GM23338 (cell line): ENCODE measurements around the gene NRG3. TPM values are rescaled to one million over a fixed set of nuclear protein-coding genes. Genes with fewer than 3 reads are reported as not detected.

Source experiments
- ATAC-seq: fragments of 200-7000 bp; cut with Tn5 transposase; 3 replicates; pipeline ENCODE4 v1.9.1; 2020
- DNase-seq: peaks from one replicate; pipeline ENCODE4 v3.0.0-alpha.2; 2015; ENCODE audit warnings: low spot score
- H2AFZ ChIP-seq: fragments of 200-600 bp; sonication (generic); 2 replicates; pipeline ENCODE4 v1.8.0; 2016; ENCODE audit warnings: antibody characterized with exemption, mild to moderate bottlenecking, moderate library complexity
- H3F3A ChIP-seq: fragments of 200-600 bp; sonication (generic); replicated peaks from 2 replicates; pipeline ENCODE4 v1.8.0; 2017; ENCODE audit warnings: antibody characterized with exemption, mixed run types, low read depth
- H3K27ac ChIP-seq: fragments of 200-600 bp; sonication (generic); 2 replicates; pipeline ENCODE4 v1.6.1; 2016; ENCODE audit warnings: low read depth
- H3K27me3 ChIP-seq: fragments of 200-600 bp; sonication (generic); 2 replicates; pipeline ENCODE4 v1.8.0; 2016; ENCODE audit warnings: mild to moderate bottlenecking, mixed run types, moderate library complexity; ENCODE audit not compliant: insufficient read depth
- H3K36me3 ChIP-seq: fragments of 200-600 bp; sonication (generic); 2 replicates; pipeline ENCODE4 v1.8.0; 2016; ENCODE audit warnings: mild to moderate bottlenecking; ENCODE audit not compliant: insufficient read depth
- H3K4me1 ChIP-seq: fragments of 200-600 bp; sonication (generic); 2 replicates; pipeline ENCODE4 v1.8.0; 2016; ENCODE audit warnings: mild to moderate bottlenecking, moderate library complexity; ENCODE audit not compliant: insufficient read depth
- H3K4me2 ChIP-seq: fragments of 200-600 bp; sonication (generic); 2 replicates; pipeline ENCODE4 v1.7.1; 2017; ENCODE audit warnings: mixed run types
- H3K4me3 ChIP-seq: fragments of 200-600 bp; sonication (generic); 2 replicates; pipeline ENCODE4 v1.6.1; 2016; ENCODE audit warnings: mixed run types
- H3K79me2 ChIP-seq: fragments of 200-600 bp; sonication (generic); replicated peaks from 2 replicates; pipeline ENCODE4 v1.8.0; 2017; ENCODE audit warnings: mild to moderate bottlenecking; ENCODE audit not compliant: insufficient read depth
- H3K9me2 ChIP-seq: fragments of 200-600 bp; sonication (generic); 2 replicates; pipeline ENCODE4 v1.8.0; 2017; ENCODE audit not compliant: insufficient read depth
- H4K20me1 ChIP-seq: fragments of 200-600 bp; sonication (generic); replicated peaks from 2 replicates; pipeline ENCODE4 v1.8.0; 2017; ENCODE audit warnings: mild to moderate bottlenecking; ENCODE audit not compliant: insufficient read depth
- H3K27ac Mint-ChIP-seq: 2 replicates; pipeline ENCODE4 v1.8.0; 2020; ENCODE audit warnings: inconsistent platforms, mild to moderate bottlenecking, moderate library complexity, mixed read lengths
- H3K27me3 Mint-ChIP-seq: 3 replicates; pipeline ENCODE4 v1.8.0; 2022; ENCODE audit warnings: low read depth, mild to moderate bottlenecking, moderate library complexity, mixed read lengths, inconsistent platforms; ENCODE audit not compliant: insufficient read depth, poor library complexity
- H3K36me3 Mint-ChIP-seq: 3 replicates; pipeline ENCODE4 v1.8.0; 2021; ENCODE audit warnings: low read depth, mild to moderate bottlenecking, inconsistent platforms, moderate library complexity, mixed read lengths
- H3K4me1 Mint-ChIP-seq: 3 replicates; pipeline ENCODE4 v1.8.0; 2020; ENCODE audit warnings: mild to moderate bottlenecking, inconsistent platforms, mixed read lengths
- H3K4me3 Mint-ChIP-seq: 3 replicates; pipeline ENCODE4 v1.8.0; 2021; ENCODE audit warnings: moderate library complexity, mild to moderate bottlenecking, inconsistent platforms, mixed read lengths
- H3K9me3 Mint-ChIP-seq: 3 replicates; pipeline ENCODE4 v1.8.0; 2020; ENCODE audit warnings: moderate library complexity, mild to moderate bottlenecking, inconsistent platforms, mixed read lengths
- CREB1 ChIP-seq: fragments of 250-450 bp; sonication (Bioruptor Pico); IDR thresholded peaks from 2 replicates; pipeline ENCODE4 v1.5.0; 2020; ENCODE audit warnings: low read depth, mild to moderate bottlenecking, moderate library complexity
- CTCF ChIP-seq, 2 experiments: fragments of 200-600 bp in 1 of 2; sonication (generic) in 1 of 2; conservative IDR thresholded peaks; 2 replicates each; pipeline versions ENCODE4 v1.5.1 to v1.6.1; 2016 to 2017; ENCODE audit warnings: antibody characterized with exemption in 2 of 2, low read depth in 2 of 2, mild to moderate bottlenecking in 2 of 2, moderate library complexity in 1 of 2
- ETS1 ChIP-seq: IDR thresholded peaks from 2 replicates; pipeline ENCODE4 v1.6.1; 2016; ENCODE audit warnings: antibody characterized with exemption
- EZH2 ChIP-seq: fragments of 200-600 bp; sonication (generic); IDR thresholded peaks from one replicate; pipeline ENCODE4 v1.8.0; 2017; ENCODE audit warnings: antibody characterized with exemption, mild to moderate bottlenecking, low read depth; ENCODE audit not compliant: unreplicated experiment
- EZH2phosphoT487 ChIP-seq: fragments of 200-600 bp; sonication (generic); IDR thresholded peaks from one replicate; pipeline ENCODE4 v1.8.1; 2018; ENCODE audit warnings: antibody characterized with exemption; ENCODE audit not compliant: unreplicated experiment
- NANOG ChIP-seq: IDR thresholded peaks from 2 replicates; pipeline ENCODE4 v1.6.1; 2016; ENCODE audit warnings: antibody characterized with exemption, borderline replicate concordance
- POLR2AphosphoS5 ChIP-seq: IDR thresholded peaks from 2 replicates; pipeline ENCODE4 v1.6.1; 2016; ENCODE audit warnings: antibody characterized with exemption, low read depth
- REST ChIP-seq: IDR thresholded peaks from one replicate; pipeline ENCODE4 v1.6.1; 2018; ENCODE audit warnings: antibody characterized with exemption; ENCODE audit not compliant: unreplicated experiment
- STAT1 ChIP-seq: IDR thresholded peaks from one replicate; pipeline ENCODE4 v1.6.1; 2016; ENCODE audit warnings: antibody characterized with exemption; ENCODE audit not compliant: unreplicated experiment
- ZNF114 ChIP-seq: fragments of 250-450 bp; sonication (Bioruptor Pico); IDR thresholded peaks from 2 replicates; pipeline ENCODE4 v1.5.0; 2020; ENCODE audit warnings: mild to moderate bottlenecking, moderate library complexity
- ZNF331 ChIP-seq: fragments of 250-450 bp; sonication (Bioruptor Pico); IDR thresholded peaks from 2 replicates; pipeline ENCODE4 v1.5.0; 2020; ENCODE audit warnings: low read depth, mild to moderate bottlenecking, moderate library complexity
- polyA plus RNA-seq: library from polyadenylated mRNA; unstranded; fragments of >200 nt; fragmentation: Nextera tagmentation; extraction: Ambion mirVana; gene quantifications from 2 replicates; pipeline ENCODE4 v1.2.1, GENCODE V29; 2016
- total RNA-seq: library from RNA; depleted of rRNA; stranded (reverse); fragments of >200 nt; shearing (Covaris generic); gene quantifications from 2 replicates; pipeline ENCODE4 v1.2.3, GENCODE V29; 2014

The NRG3 gene
- total and polyA plus RNA-seq, 2 experiments from 2014 or later: 1.9 to 3.9 TPM

- ATAC-seq: no peak
- H3K4me2 ChIP-seq: no peak overlapping the region
These were observed 622.4 kb downstream of the NRG3 start for GRCh38 chr10:82497439-82497838.

More at GRCh38 chr10:82497439-82497838, 622.4 kb downstream of the NRG3 start:
- Mint-ChIP-seq H3K36me3 (no peaks in the 10 kb centered on the region), H3K9me3 (no peaks in the 10 kb centered on the region; the same call in 2 of the 3 replicates), H3K4me3 (no peak overlapping the region), H3K4me1 (no peaks in the 10 kb centered on the region; the same call in 2 of the 3 replicates), H3K27ac (no peak overlapping the region), H3K27me3 (no peaks in the 10 kb centered on the region)
- H3K27ac ChIP-seq: no peak overlapping the region
- no peak overlapping the region for H3K4me3 ChIP-seq
- TF ChIP-seq ZNF114 (CRISPR knock-in tag) (no peak), CREB1 (CRISPR knock-in tag) (no peak), ETS1 (no peak), NANOG (no peak), REST (no peak), EZH2 (no peak), CTCF (conservative IDR thresholded peaks at IDR 0.05; ENCODE audit: low read depth in 2 of 2) (no peak), STAT1 (no peak), EZH2phosphoT487 (no peak), POLR2AphosphoS5 (no peak), ZNF331 (CRISPR knock-in tag) (no peak)
- H2AFZ ChIP-seq: no peak overlapping the region
- H3K79me2 ChIP-seq: no peaks in the 10 kb centered on the region
- H3K9me2 ChIP-seq: no peaks in the 10 kb centered on the region; the same call in 1 of the 2 replicates
- H3K4me1 ChIP-seq: no peaks in the 10 kb centered on the region
- no peaks in the 10 kb centered on the region for H3F3A ChIP-seq
- DNase-seq: no peak
- no peaks in the 10 kb centered on the region for H4K20me1 ChIP-seq
- H3K27me3 ChIP-seq: no peaks in the 10 kb centered on the region
- no peaks in the 10 kb centered on the region for H3K36me3 ChIP-seq
